ENCODE data around the gene HTR3D. TPM values are rescaled to one million over a fixed set of nuclear protein-coding genes. Genes with fewer than 3 reads are reported as not detected.

The HTR3D gene
- not detected for total RNA-seq

DNA sequence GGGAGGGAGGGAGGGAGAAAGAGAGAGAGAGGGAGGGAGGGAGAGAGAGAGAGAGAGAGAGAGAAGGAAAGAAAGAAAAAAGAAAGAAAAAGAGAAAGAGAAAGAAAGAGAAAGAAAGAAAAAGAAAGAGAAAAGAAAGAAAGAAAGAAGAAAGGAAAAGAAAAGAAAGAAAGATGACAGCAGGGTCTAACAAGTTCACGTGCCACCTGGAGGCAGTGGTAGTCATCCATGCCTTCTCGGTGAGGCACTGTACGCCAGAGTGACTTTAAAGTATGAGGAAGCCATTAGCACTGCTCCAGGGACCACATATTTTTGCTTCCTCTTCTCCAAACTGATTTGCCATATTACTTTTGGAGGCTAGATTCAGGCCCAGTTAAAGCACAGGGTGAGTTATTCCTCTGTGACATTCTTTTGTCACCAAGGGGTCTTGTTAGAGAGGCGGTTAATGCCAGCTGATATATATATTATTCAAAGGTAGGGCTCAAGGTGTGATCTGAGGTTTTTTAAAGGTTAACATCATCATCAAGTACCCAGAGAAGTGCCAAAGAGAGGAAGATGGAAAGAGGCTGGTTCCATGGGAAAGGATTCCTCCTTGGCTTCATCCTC, at the start of gene HTR3D:
Gene HTR3D, plus strand, starts transcription at position 556 of the 606 bp plus-strand sequence. Its CDS starts 0 bp downstream, at position 556.
- Histone ChIP-seq H3K4me3 (no peak within 1 kb of the TSS), H3K9me3 (no peaks in the 10 kb centered on the region), H3K36me3 (no peaks in the 10 kb centered on the region), H3K27me3 (peaks cover 0 to 60% (median 0%) of the 10 kb centered on the region in 4 donors), H3K27ac (no peak within 1 kb of the TSS), H3K4me1 (peaks cover 0 to 8% (median 0%) of the 10 kb centered on the region in 3 donors)
- TF ChIP-seq, protein P1, sequence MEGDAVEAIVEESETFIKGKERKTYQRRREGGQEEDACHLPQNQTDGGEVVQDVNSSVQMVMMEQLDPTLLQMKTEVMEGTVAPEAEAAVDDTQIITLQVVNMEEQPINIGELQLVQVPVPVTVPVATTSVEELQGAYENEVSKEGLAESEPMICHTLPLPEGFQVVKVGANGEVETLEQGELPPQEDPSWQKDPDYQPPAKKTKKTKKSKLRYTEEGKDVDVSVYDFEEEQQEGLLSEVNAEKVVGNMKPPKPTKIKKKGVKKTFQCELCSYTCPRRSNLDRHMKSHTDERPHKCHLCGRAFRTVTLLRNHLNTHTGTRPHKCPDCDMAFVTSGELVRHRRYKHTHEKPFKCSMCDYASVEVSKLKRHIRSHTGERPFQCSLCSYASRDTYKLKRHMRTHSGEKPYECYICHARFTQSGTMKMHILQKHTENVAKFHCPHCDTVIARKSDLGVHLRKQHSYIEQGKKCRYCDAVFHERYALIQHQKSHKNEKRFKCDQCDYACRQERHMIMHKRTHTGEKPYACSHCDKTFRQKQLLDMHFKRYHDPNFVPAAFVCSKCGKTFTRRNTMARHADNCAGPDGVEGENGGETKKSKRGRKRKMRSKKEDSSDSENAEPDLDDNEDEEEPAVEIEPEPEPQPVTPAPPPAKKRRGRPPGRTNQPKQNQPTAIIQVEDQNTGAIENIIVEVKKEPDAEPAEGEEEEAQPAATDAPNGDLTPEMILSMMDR (IDR thresholded peaks at IDR 0.05), result no peak
- TF ChIP-seq POLR2A (IDR thresholded peaks at IDR 0.05), result no peak
- WGBS, 2 donors, result 44 to 46% methylated on average over 4 of the region's 4 CpGs
- intact Hi-C loops (cut with DNase I), result no loop called here
- DNase-seq, result no peak

- DNase-seq, result no peak
- Histone ChIP-seq H3K27ac (no peak overlapping the region), H3K27me3 (no peaks in the 10 kb centered on the region), H3K4me1 (peaks cover 0 to 4% (median 0%) of the 10 kb centered on the region in 3 donors), H3K4me3 (no peak overlapping the region), H3K9me3 (no peaks in the 10 kb centered on the region), H3K36me3 (peaks cover 9 to 98% (median 36%) of the 10 kb centered on the region in 3 donors)
- WGBS, 2 donors, result 83 to 86% methylated on average over 2 to 6 of the region's 6 CpGs
- intact Hi-C loops (cut with DNase I), result no loop called here
- TF ChIP-seq, protein P1 (IDR thresholded peaks at IDR 0.05), result no peak
- no peak for TF ChIP-seq POLR2A (IDR thresholded peaks at IDR 0.05)
Measured at GRCh38 chr3:183981990-183982644, 49.4 kb upstream of the HTR3D start.

GRCh38 chr3:183984127-183984740, 47.3 kb upstream of the HTR3D start:
- H3K36me3 ChIP-seq, result peaks cover 22 to 98% (median 48%) of the 10 kb centered on the region in 3 donors
- H3K27ac ChIP-seq, result no peak overlapping the region
- DNase-seq, result no peak
- H3K4me3 ChIP-seq, result no peak overlapping the region
- WGBS, 2 donors, result 79 to 82% methylated on average over 3 to 4 of the region's 4 CpGs
- TF ChIP-seq, protein P1 (IDR thresholded peaks at IDR 0.05), result no peak
- TF ChIP-seq POLR2A (IDR thresholded peaks at IDR 0.05), result no peak
- intact Hi-C loops (cut with DNase I), result no loop called here
- peaks cover 0 to 15% (median 4%) of the 10 kb centered on the region in 3 donors for H3K4me1 ChIP-seq
- no peaks in the 10 kb centered on the region for H3K27me3 ChIP-seq
- no peaks in the 10 kb centered on the region for H3K9me3 ChIP-seq

DNA sequence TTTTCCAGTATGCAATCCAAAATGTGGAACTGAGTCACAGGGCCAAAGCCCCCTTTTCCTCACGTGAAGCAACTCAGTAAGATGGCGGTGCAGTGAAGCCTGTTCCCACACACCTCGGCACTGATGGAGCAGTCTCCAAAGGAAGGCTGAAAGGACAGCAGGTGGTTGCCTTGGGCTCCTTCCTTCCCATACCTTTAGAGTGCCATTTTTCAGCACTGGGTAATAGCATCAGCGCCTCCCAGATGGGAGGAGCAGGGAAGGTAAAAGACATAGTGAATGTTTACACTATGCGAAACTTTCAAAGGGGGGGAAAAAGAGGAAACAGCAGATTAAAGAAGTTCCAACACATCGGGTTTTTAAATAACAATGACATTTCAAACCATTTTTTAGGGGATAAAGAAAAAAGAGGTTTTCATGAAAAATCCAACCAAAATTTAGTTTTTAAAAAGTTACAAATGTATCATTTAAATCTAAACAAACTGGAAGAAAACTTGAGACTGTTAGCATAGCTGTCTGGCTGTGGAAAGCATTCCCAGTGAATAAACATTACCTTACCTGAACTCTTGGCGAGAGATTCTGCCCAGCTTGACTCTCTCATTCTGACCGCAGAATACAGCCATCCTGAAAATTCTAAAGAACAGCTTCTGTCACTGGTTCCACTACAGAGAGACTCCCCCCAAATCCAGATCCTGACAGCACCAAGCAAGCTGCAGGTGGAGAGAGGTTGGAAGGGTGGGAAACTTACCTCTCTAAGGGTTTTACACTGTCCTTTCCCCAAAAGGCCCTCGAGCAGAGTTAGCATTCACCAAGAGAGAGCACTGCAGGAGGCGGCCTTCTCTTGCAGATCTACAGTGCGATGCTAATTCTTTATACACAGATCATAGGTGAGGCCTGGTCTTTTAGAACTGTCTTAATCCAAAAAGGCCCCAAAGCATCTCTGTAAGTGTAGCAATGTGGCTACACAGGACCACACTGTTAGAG, 46.5 kb upstream of the HTR3D start:
- WGBS, 2 donors, result 87% methylated on average over 8 to 11 of the region's 11 CpGs

More for the DNA sequence above, 46.5 kb upstream of the HTR3D start:
- H3K27me3 ChIP-seq, result no peaks in the 10 kb centered on the region
- H3K36me3 ChIP-seq, result peaks cover 22 to 91% (median 48%) of the 10 kb centered on the region in 3 donors
- peaks cover 0 to 19% (median 5%) of the 10 kb centered on the region in 3 donors for H3K4me1 ChIP-seq
- intact Hi-C loops (cut with DNase I), result no loop called here
- TF ChIP-seq POLR2A (IDR thresholded peaks at IDR 0.05), result no peak
- TF ChIP-seq, protein P1 (IDR thresholded peaks at IDR 0.05), result no peak
- DNase-seq, result no peak
- no peak overlapping the region for H3K4me3 ChIP-seq
- H3K9me3 ChIP-seq, result no peaks in the 10 kb centered on the region
- H3K27ac ChIP-seq, result no peak overlapping the region
